Measurements from ENCODE around the gene ARHGAP5.

Gene ARHGAP5

DNA sequence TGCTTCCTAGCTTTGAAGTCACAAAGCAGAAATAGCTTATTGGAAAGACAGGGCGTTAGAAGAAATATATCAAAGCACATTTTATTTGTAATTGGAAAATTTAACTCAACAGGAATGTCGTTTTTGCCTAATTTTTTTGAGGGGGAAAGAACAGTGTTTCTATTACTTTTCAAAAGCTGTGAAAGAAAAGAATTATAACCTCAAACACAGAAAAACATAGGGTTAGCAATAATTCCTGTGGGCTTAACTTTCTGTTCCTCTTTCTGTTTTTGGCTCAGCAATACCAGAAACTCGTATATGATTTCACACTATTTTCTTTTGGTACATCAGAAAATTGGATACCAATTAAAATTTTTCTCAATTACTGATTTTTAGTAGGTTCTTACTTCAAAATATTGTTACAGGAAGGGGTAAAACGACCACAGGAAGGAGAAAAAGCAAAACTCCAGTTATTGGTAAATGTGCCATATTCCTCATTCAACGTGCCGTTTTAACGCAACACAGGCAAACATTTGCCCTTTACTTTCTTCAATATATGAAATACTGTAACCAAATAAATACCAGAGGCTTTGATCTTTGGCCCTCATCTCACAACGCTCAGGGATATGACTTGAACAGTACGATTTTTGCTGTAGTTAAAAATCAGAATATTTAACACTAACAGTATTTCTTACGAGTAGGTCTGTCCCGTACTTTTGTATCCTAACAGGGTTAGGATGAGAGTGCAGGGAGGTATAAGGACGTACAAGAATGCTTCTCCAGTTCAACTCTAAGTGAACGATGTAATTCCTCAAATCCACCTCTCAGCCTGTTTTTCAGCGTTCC lies 123.5 kb downstream of the ARHGAP5 start:
- Mint-ChIP-seq H3K27ac (peak overlapping the region; percentile 100), H3K27me3 (ENCODE audit: low read depth, poor library complexity) (peaks cover 21% of the 10 kb centered on the region), H3K36me3 (ENCODE audit: low read depth) (no peaks in the 10 kb centered on the region), H3K9me3 (no peaks in the 10 kb centered on the region), H3K4me3 (peak overlapping the region; percentile 94), H3K4me1 (peaks cover 16% of the 10 kb centered on the region)
- TF ChIP-seq, protein P1, sequence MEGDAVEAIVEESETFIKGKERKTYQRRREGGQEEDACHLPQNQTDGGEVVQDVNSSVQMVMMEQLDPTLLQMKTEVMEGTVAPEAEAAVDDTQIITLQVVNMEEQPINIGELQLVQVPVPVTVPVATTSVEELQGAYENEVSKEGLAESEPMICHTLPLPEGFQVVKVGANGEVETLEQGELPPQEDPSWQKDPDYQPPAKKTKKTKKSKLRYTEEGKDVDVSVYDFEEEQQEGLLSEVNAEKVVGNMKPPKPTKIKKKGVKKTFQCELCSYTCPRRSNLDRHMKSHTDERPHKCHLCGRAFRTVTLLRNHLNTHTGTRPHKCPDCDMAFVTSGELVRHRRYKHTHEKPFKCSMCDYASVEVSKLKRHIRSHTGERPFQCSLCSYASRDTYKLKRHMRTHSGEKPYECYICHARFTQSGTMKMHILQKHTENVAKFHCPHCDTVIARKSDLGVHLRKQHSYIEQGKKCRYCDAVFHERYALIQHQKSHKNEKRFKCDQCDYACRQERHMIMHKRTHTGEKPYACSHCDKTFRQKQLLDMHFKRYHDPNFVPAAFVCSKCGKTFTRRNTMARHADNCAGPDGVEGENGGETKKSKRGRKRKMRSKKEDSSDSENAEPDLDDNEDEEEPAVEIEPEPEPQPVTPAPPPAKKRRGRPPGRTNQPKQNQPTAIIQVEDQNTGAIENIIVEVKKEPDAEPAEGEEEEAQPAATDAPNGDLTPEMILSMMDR (IDR thresholded peaks at IDR 0.05): no peak
- DNase-seq: no peak

DNA sequence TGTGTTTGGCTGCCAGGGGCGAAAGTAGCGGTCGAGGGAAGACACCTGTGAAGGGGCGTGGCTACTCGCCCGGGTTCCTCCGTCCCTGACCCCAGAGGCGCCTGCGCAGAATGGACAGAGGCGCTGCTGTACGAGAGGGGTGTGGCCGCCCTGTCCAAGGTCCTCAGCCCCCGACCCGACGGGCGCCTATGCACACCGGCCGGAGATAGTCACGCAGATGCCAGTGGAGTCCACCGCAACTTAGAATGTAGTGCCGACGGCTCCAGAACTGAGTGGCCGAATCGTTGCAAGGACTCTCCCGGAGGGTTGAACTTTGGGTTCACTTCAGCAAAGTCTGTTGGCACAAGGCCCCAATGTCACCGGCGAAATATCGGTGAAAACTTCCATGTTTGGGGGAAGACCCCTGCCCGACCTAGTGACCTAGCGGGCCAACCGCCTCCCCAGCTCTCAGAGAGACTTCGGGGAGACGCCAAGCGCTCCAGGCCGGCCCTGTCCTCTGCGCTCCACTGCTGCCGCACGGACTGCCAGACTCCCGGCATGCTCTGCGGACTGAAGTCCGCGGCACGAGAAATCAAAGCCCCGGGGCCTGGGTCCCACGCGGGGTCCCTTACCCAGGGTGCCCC lies 124.2 kb downstream of the ARHGAP5 start:
- Mint-ChIP-seq H3K27me3 (ENCODE audit: low read depth, poor library complexity) (peaks cover 23% of the 10 kb centered on the region), H3K4me3 (peak overlapping the region; percentile 94), H3K9me3 (no peaks in the 10 kb centered on the region), H3K36me3 (ENCODE audit: low read depth) (no peaks in the 10 kb centered on the region), H3K27ac (peak overlapping the region; percentile 100), H3K4me1 (peaks cover 16% of the 10 kb centered on the region)
- peak; percentile 93 for DNase-seq
- TF ChIP-seq, protein P1 (IDR thresholded peaks at IDR 0.05): no peak

DNA sequence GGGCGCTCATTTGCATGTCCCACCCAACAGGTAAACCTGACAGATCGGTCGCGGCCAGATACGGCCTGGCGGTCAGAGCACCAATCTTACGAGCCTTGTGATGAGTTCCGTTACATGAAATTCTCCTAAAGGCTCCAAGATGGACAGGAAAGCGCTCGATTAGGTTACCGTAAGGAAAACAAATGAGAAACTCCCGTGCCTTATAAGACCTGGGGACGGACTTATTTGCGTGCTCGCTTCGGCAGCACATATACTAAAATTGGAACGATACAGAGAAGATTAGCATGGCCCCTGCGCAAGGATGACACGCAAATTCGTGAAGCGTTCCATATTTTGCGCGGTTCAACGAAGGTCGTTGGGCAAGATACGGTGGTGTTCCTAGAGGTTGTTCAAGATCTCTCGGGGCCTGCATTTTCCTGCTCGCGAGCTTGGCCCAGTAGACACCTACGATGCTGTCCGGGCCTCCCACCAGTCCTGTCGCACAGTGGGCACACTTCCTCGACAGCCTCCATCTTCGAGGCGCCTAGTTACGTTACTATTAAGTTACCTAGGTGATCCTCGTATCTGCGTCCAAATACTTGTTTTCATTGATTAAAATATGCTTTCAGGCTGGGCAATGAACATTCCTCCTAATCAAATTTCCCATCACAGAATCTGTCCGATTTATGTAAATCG lies 124.8 kb downstream of the ARHGAP5 start, which contains the start of gene RNU6-7:
Gene RNU6-7, plus strand, starts transcription at position 230 of the 675 bp plus-strand sequence.
- TF ChIP-seq, protein P1 (IDR thresholded peaks at IDR 0.05): no peak
- Mint-ChIP-seq H3K9me3 (no peaks in the 10 kb centered on the region), H3K4me1 (peaks cover 16% of the 10 kb centered on the region), H3K27me3 (ENCODE audit: low read depth, poor library complexity) (peaks cover 19% of the 10 kb centered on the region), H3K4me3 (peak within 1 kb of the TSS; percentile 94), H3K36me3 (ENCODE audit: low read depth) (no peaks in the 10 kb centered on the region), H3K27ac (peak within 1 kb of the TSS; percentile 100)
- DNase-seq: peak; percentile 56

DNA sequence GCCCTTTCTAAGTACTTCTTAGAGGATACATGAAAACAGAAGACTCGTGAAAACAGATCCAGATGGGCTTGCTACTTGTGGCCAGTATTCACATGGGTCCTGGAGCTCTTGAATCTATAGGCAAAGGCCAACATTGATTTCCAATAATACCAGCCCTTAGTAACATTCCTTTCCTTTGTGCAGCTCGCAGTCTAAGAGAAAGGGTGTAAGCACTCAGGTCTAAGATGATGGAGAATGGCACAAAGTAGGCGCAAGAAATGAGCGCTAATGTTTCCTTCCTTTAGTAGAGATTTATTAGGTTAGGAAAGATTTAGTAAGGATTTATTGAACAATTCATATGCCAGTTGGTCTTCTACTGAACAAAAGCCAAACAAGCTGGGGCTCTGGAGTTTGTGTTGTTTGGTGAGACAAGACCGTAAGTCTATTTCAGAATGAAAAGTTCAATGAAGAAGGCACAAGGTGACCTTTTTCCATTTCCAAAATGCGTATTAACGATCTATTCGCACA lies 125.4 kb downstream of the ARHGAP5 start:
- H3K9me3 Mint-ChIP-seq: no peaks in the 10 kb centered on the region
- peaks cover 18% of the 10 kb centered on the region for H3K27me3 Mint-ChIP-seq (ENCODE audit: low read depth, poor library complexity)
- TF ChIP-seq, protein P1 (IDR thresholded peaks at IDR 0.05): no peak
- H3K4me1 Mint-ChIP-seq: peaks cover 16% of the 10 kb centered on the region
- H3K27ac Mint-ChIP-seq: peak overlapping the region; percentile 100
- H3K4me3 Mint-ChIP-seq: peak overlapping the region; percentile 94
- H3K36me3 Mint-ChIP-seq (ENCODE audit: low read depth): no peaks in the 10 kb centered on the region
- peak; percentile 2 for DNase-seq

DNA sequence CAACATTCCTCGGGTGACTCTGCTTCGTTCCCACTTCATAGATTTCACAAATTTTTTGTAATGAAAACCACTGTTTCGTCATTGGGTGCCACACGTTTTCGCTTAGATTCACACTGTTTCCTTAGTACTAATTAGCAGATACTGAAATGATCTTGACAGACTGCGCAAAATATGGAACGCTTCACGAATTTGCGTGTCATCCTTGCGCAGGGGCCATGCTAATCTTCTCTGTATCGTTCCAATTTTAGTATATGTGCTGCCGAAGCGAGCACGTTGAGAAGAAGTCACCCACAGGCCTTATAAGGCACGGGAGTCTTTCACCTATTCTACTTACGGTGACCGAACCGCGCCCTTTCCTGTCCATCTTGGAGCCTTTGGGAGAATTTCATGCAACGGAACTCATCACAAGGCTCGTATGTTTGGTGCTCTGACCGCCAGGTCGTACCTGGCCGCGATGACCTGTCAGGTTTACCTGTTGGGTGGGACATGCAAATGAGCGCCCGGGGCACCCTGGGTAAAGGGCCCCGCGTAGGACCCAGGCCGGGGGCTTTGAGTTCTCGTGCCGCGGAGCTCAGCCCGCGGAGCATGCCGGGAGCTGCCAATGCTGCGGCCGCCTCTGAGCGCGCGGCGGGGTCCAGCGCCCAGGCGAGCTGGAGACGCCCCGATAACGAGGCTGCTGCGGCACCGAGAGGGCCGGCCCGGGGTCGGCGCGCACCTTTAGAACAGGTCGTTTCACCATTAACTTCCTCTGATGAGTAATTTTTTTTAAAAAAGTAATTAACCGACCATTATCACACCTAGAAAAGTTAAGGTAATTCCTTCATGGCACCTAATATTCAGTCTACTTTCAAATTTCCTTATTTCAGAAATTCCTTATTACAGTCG lies 126.1 kb downstream of the ARHGAP5 start, which contains the start of gene RNU6-8:
Gene RNU6-8, minus strand, starts transcription at position 272 of the 885 bp plus-strand sequence.
- DNase-seq: peak; percentile 91
- Mint-ChIP-seq H3K4me3 (peak within 1 kb of the TSS; percentile 94), H3K4me1 (peaks cover 16% of the 10 kb centered on the region), H3K27ac (peak within 1 kb of the TSS; percentile 100), H3K9me3 (no peaks in the 10 kb centered on the region), H3K36me3 (ENCODE audit: low read depth) (no peaks in the 10 kb centered on the region), H3K27me3 (ENCODE audit: low read depth, poor library complexity) (peaks cover 18% of the 10 kb centered on the region)
- TF ChIP-seq, protein P1 (IDR thresholded peaks at IDR 0.05): no peak
